ENCODE results near the gene RIN3. TPM values are rescaled to one million over a fixed set of nuclear protein-coding genes. Genes with fewer than 3 reads are reported as not detected.

The RIN3 gene
- total and polyA plus RNA-seq, 2 of the 4 experiments (the other 2 are of a cell fraction): 2.5 to 11.1 TPM

- ChIA-PET CTCF (no interaction called here), POLR2A (ENCODE audit: unreplicated experiment) (no interaction called here)
Measured at GRCh38 chr14:92630367-92630766, 116.8 kb downstream of the RIN3 start.

More at GRCh38 chr14:92630367-92630766, 116.8 kb downstream of the RIN3 start:
- BruUV-seq (replicated peaks): no TSS peak
- Histone ChIP-seq H2AK9ac (replicated peaks; ENCODE audit: low read depth, low read length, poor library complexity) (no peak overlapping the region), H3K9me3 (ENCODE audit: control insufficient read depth, insufficient read depth, low read length) (peaks cover 14% of the 10 kb centered on the region), H3K18ac (ENCODE audit: low read depth, low read length) (no peak overlapping the region), H3K56ac (ENCODE audit: extremely low read depth, insufficient read depth, low read length) (no peak overlapping the region), H4K5ac (ENCODE audit: low read depth, low read length) (no peak overlapping the region; the same call in 1 of the 2 replicates), H2BK120ac (ENCODE audit: low read depth, low read length) (no peak overlapping the region), H3K27me3 (ENCODE audit: control insufficient read depth, insufficient read depth, low read length) (no peaks in the 10 kb centered on the region), H2BK15ac (ENCODE audit: low read depth, low read length) (no peak overlapping the region), H4K8ac (ENCODE audit: low read depth in 2 of 2, low read length in 2 of 2) (no peak overlapping the region), H3K36me3 (ENCODE audit: control insufficient read depth, insufficient read depth, low read length) (peaks cover 4% of the 10 kb centered on the region; the same call in 1 of the 2 replicates), H2BK20ac (ENCODE audit: low read depth, low read length) (no peak overlapping the region), H3K4me2 (ENCODE audit: low read depth, low read length) (no peak overlapping the region), H2AK5ac (ENCODE audit: low read depth, low read length) (peak overlapping the region; percentile 61), H4K91ac (ENCODE audit: insufficient read depth, low read depth, low read length) (peak overlapping the region; percentile 74; the same call in 1 of the 2 replicates), H3K4ac (ENCODE audit: low read depth, low read length) (no peak overlapping the region), H3K14ac (replicated peaks; ENCODE audit: low read depth, low read length) (no peak overlapping the region), H3K9ac (ENCODE audit: low read depth, low read length) (no peak overlapping the region), H4K20me1 (ENCODE audit: insufficient read depth, low read length) (no peaks in the 10 kb centered on the region), H3K4me3 (ENCODE audit: insufficient read depth, low read depth, low read length) (no peak overlapping the region), H3K23ac (ENCODE audit: low read depth, low read length) (no peak overlapping the region), H2AFZ (replicated peaks; ENCODE audit: low read length, poor library complexity) (no peak overlapping the region), H3K79me1 (ENCODE audit: low read depth in 1 of 2, low read length in 2 of 2) (peaks cover 11 to 33% of the 10 kb centered on the region in 2 experiments; a peak in 3 of 4 replicates), H2BK5ac (ENCODE audit: low read depth, low read length, poor library complexity, severe bottlenecking) (no peak overlapping the region), H3K4me1 (ENCODE audit: control insufficient read depth, insufficient read depth, low read length) (peaks cover 10% of the 10 kb centered on the region), H3K9me1 (ENCODE audit: insufficient read depth, low read length) (peaks cover 12% of the 10 kb centered on the region), H3K27ac (ENCODE audit: insufficient read depth, low read length) (no peak overlapping the region)
- dilution Hi-C loops (cut with HindIII; ENCODE audit: low sequenced_read_pairs, unreplicated experiment) (no loop called here), in situ Hi-C loops (cut with MboI; ENCODE audit: low sequenced_read_pairs) (no loop called here), intact Hi-C loops (cut with micrococcal nuclease) (no loop called here)
- TF ChIP-seq RCOR1 (IDR thresholded peaks at IDR 0.05; ENCODE audit: insufficient replicate concordance, low read length): no peak
- WGBS, 2 experiments (ENCODE audit: extremely low coverage in 2 of 2, insufficient read length in 1 of 2): 100% methylated on average over 1 of the region's 2 CpGs; no CpG with 5 or more reads in 1 of the 2 experiments
- no peak for ATAC-seq (ENCODE audit: low read depth)
- no peak for DNase-seq
